ENCODE results near the gene NTRK2. TPM values are rescaled to one million over a fixed set of nuclear protein-coding genes. Genes with fewer than 3 reads are reported as not detected.

Gene NTRK2
- polyA plus RNA-seq (ENCODE audit: insufficient read length in 10 of 10), result 10 to 100 TPM; 26.4 to 44.3 (median 30.1) TPM
- long read RNA-seq, donor 1, full-length matches to known transcripts, result 3 of 3 reads
- long read RNA-seq, donor 1, partial matches to known transcripts, result 0 of 3 reads
- long read RNA-seq, donor 1, other reads (novel, unspliced or antisense), result 0 of 3 reads
- long read RNA-seq, donor 2, full-length matches to known transcripts, result 3 of 3 reads
- long read RNA-seq, donor 2, partial matches to known transcripts, result 0 of 3 reads
- long read RNA-seq, donor 2, other reads (novel, unspliced or antisense), result 0 of 3 reads
- long read RNA-seq, donor 3, result 0 reads
- long read RNA-seq, donor 4, full-length matches to known transcripts, result 5 of 52 reads
- long read RNA-seq, donor 4, partial matches to known transcripts, result 47 of 52 reads
- long read RNA-seq, donor 4, other reads (novel, unspliced or antisense), result 0 of 52 reads
- long read RNA-seq, donor 5, result 0 reads
- long read RNA-seq, donor 6, full-length matches to known transcripts, result 5 of 5 reads
- long read RNA-seq, donor 6, partial matches to known transcripts, result 0 of 5 reads
- long read RNA-seq, donor 6, other reads (novel, unspliced or antisense), result 0 of 5 reads
- long read RNA-seq, donor 7, full-length matches to known transcripts, result 6 of 39 reads
- long read RNA-seq, donor 7, partial matches to known transcripts, result 33 of 39 reads
- long read RNA-seq, donor 7, other reads (novel, unspliced or antisense), result 0 of 39 reads
- long read RNA-seq, donor 8, full-length matches to known transcripts, result 4 of 36 reads
- long read RNA-seq, donor 8, partial matches to known transcripts, result 32 of 36 reads
- long read RNA-seq, donor 8, other reads (novel, unspliced or antisense), result 0 of 36 reads
- long read RNA-seq, donor 9, result 0 reads

DNA sequence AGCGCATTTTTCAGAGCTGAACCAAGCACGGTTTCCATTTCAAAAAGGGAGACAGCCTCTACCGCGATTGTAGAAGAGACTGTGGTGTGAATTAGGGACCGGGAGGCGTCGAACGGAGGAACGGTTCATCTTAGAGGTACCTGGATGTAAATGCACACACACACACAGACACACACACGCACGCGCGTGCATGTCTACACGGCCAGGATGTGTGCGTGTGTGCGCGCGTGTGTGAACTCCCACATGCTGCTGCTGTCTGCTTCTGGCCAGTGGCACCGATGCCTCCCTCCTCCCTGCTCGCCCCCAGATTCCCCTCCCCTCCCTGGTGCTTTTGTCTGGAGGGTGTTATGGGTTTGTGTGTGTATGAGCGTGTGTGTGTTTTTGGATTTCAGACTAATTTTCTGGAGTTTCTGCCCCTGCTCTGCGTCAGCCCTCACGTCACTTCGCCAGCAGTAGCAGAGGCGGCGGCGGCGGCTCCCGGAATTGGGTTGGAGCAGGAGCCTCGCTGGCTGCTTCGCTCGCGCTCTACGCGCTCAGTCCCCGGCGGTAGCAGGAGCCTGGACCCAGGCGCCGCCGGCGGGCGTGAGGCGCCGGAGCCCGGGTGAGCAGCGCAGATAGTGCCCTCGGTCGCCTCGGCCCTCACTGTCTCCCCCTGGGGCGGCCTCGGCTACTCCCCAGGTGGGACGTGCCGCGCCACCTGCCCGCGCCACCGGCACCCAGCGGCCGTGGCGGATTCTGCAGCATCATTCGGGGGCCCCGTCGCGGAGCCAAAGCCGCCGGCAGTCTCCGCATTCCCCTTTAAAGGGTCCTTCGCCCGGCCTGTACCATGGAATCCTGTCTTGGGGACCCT, at the start of gene NTRK2:
Gene NTRK2 (plus strand): TSS at position 442 of the 850 bp plus-strand sequence. CDS start 1,020 bp downstream, outside the sequence.
- peak in 2 of 3 donors; percentile 65 to 89 for DNase-seq

DNA sequence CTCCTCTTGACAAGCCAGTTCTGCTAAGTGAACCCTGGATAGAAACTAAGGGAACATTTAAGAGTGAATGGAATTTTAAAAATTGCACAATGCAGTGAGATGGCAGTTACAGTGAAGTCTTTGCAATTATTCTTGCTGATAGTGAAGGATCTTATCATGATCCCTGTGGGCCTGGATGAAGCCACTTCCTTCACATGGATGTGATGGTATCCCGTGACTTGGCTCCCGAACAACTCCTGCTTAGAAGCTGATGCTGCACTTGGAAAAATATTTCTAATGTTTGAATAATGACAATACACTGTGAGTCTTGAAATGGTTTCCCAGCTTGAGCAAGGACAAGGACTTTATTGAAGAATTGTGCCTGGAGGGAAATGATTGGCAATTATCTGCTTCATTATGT, 49.2 kb upstream of the NTRK2 start:
- no peak for DNase-seq

DNA sequence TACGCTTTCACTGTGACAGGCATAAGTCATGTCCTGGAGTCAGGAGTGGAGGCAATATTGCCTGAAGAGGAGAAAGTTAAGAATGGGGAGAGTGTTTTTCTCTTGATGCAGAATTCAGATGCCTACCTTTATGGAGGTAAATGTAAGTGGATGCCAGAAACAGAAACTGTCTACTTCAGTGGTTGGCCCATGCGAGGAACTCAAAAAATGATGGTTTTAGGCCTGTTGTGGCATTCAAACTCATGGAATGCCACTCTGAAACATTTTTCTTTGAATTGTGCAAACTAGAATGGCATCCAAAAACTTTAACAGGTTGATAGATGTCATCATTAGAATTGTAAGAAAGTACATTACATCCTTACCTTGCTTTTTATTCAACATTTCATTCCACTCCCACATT, 47.7 kb upstream of the NTRK2 start:
- DNase-seq, result no peak

DNA sequence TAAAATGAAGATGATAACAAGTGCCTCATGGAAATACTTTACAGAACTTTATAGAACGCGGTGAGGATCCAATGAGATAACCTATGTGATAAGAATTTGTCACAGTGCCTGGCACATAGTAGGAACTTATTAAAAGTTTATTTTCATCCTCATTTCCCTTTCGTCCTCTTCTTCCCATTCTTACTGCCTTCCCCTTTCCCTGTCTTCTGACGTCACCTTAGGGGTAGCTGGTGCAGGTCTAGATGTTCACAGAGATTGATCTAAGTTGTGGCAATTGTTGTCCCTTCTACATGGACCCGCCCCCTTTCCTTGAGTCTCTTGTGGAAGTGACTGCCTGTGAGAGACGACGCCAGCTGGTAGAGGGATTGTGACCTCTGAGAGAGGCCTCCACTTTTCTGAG, 46.5 kb upstream of the NTRK2 start:
- DNase-seq, result no peak

DNA sequence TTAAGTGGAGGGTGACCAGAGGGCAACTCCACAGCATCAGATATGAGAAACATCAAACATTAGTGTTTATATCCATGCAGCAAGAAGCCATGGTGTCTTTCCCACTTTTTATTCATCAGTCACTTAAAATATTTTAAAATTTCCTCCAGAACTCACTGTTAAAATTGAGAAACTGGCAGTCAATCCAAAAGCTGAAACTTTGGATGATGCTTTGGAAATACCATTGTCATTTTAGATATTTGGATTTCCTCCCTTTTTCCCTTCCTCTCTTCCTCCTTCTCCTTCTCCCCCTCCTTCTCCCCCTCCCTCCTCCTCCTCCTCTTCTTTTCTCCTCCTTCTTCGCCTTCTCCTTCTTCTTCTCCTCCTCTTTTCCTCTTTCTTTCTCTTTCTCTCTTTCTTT, 33.1 kb upstream of the NTRK2 start:
- DNase-seq, result peak in 2 of 3 donors; percentile 46 to 52

DNA sequence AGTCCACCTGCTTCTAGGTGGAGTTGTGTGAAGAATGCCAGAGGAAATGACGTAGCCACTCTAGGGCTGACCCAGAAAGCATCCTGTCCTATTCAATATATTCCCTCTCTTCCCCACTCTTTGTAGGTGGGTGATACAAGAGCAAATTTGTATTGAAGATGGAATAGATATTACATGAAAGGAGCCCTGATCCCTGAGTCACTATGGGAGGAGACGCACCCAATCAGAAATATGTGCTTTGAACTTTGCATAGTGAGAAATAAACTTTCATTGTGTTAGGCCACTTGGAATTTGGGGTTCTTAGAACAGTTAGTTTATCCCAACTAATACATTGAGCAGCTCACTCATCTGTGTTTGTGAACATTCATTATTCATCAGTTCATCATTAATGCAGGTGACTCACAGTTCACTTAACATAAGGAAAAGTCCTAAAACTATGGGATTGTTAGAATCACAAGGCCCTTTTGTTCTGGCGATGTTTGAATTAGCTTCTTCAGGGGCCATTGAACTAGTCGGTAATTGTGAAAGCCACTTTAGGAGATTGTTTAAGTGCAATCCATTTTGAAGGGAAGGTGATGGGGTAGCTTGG, 26.9 kb upstream of the NTRK2 start:
- no peak for DNase-seq

DNA sequence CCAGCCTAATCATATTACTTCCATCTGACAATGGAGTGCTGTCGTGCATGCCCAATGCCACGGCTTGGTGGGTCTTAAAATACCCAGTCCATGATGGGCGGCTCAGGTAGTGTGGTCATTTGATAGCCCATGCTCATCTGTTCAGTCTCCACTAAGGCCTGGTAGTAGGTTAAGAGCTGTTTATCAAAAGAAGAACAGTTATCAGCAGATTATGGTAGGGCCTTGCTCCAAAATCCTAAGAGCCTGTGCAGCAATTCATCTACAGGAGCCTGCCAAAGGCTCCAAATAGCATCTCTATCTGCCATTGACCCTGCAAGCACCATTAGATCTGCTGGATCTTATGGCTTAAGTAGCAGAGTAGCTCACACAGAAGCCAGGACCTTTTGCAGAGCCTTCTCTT, 21.8 kb upstream of the NTRK2 start:
- no peak for DNase-seq

DNA sequence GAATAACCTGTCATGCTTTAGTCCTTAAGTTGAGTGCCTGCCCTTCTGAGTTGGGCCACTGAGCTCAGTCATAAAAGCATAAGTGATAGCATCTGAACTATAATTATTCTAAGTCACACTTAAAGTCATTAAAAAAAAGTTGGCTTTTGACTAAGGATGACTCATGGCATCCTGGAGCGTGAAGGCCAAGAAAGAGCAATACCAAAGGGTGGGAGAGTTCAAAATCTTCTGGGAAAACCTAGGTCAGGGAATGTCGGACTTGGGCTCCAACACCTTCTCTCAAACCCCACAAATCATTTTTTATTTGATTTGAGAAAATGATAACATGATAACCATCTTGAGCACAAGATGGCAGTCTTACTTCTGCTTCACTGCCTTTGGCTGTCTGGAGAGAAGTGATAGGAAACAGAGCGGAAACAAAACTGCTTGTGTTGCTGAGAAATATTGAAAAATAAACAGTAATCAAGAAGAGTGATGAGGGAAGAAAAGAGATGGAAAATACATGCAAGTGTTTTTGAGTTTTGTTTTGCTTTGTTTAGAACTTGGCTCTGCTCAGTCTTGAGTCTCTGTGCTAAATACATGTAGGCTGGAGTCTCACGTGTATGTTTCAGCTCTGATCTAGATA, 16.9 kb upstream of the NTRK2 start:
- peak in 2 of 3 donors; percentile 55 to 77 for DNase-seq

DNA sequence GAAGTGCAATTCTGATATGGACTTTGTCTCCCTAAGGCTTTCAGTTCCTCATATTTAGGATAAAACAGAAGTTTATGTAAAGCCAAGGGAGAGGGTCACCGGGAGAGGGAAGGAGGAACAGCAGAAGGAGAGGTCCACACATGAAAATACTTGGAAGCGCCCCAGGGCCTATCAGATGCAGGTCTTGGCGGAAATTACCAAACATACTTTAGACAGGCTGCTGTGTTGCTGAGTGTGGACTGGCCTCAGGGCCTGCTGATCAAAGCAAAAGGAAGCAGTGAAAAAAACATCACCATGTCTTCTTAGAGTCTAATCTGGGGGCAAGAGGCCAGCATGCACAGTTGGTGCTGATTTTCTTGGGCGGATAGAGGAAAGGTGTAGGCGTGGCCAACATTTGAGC, 14.1 kb upstream of the NTRK2 start:
- peak in 1 of 3 donors; percentile 36 for DNase-seq

DNA sequence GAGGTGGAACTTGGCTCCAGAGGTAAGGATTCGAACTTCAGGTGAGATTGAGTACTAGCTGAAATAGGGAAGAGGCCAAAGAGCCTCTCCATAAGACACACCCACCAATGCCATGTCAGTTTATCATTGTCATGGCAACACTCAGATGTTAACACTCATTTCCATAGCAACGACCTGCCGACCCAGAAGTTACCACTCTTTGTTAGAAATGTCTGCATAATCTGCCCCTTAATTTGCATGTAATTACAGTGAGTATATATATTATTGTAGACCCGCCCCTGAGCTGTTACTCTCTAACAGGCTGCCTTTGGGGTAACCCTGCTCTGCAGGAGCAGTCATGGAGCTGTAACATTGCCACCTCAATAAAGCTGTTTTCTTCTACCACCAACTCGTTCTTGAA, 10.2 kb upstream of the NTRK2 start:
- no peak for DNase-seq

DNA sequence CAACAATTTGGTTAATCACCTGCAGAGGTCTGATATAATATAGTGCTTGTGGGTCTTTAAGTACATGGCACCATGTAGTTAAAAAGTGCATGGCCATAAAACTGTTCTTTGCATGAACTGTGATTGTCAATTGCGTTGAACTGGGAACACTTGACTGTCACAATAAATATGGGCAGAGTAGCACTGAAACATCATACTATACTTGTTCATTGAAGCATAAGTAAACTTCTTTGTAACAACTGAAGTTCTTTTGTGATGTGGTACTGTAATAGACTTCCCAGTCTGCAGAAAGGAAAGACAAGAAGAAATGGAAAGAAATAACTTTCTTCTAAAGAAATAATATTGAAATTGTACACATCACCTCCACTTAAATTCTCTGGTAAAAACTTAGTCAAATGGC, 9.8 kb upstream of the NTRK2 start:
- no peak for DNase-seq

DNA sequence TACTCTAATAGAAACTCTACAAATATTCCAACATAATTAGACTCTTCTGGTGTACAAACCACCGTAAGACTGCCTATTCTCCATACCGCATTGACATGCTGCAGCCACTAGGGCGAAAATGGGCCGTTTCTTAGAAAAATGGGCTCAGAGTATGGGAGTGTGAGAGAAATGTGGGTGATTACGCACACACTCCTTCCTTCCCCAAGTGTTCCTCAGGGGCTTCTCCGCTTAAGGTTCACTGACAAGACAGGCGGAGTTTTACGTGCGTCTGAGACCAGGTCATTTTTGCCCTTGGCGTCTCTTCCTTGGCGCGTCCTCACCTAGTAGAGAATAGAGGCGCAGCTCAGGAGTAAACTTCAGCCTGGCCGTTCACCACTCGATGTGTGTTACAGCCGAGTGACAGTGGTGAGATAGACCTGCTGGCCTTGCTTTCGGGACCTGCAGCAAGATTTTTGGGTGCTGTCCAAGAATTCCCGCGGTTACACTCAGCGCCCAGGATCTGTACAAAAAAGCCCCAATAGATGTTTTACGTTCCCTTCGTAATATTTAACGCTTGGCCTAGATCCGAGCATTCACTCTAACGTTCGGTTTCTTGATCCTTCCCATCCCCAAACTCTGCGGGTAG, 1.8 kb upstream of the NTRK2 start:
- DNase-seq, result peak; percentile 38 to 90 (median 66)

DNA sequence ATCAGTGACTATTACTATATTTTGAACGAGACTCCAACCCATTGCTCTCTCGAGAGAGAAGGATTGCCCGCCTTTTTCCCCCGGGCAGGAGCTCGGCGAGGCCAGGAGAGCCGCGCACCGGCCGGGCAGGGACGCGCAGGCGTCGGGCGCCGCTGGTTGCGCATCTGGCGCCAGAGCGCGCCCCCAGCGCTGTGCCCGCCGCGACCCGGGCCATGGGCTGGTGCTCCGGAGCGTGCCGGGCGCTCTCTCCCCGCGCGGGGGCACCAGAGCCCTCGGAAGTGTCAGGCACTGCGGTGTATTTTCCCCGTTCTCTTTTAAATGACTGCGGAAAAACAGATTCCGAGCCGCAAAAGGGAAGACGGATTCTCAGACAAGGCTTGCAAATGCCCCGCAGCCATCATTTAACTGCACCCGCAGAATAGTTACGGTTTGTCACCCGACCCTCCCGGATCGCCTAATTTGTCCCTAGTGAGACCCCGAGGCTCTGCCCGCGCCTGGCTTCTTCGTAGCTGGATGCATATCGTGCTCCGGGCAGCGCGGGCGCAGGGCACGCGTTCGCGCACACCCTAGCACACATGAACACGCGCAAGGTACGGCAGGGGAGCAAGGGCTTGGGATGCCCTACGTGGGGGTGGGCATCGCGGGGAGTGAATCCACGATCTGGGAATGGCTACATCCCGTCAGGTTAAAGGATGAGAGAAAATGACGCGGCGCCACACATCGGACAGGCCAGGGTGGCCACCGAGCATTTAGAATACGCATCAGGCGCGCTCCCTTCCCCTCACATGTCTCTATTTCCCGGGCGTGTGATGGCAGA, 1.1 kb upstream of the NTRK2 start:
- DNase-seq, result peak; percentile 71 to 93 (median 85)

DNA sequence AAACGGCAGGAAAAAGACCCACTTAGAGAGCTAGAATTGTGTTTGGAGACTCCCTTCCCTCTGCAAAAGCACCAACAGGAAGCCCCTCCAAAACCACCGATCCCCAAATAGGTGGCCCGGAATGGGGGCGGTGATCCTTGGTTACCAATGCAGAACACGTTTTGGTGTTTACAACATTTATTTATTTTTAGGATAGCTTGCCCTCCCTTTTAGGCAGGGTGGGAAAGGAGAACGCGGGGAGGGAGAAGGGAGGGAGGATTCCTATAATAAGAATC, 579 bp upstream of the NTRK2 start:
- peak in 1 of 3 donors; percentile 37 for DNase-seq

DNA sequence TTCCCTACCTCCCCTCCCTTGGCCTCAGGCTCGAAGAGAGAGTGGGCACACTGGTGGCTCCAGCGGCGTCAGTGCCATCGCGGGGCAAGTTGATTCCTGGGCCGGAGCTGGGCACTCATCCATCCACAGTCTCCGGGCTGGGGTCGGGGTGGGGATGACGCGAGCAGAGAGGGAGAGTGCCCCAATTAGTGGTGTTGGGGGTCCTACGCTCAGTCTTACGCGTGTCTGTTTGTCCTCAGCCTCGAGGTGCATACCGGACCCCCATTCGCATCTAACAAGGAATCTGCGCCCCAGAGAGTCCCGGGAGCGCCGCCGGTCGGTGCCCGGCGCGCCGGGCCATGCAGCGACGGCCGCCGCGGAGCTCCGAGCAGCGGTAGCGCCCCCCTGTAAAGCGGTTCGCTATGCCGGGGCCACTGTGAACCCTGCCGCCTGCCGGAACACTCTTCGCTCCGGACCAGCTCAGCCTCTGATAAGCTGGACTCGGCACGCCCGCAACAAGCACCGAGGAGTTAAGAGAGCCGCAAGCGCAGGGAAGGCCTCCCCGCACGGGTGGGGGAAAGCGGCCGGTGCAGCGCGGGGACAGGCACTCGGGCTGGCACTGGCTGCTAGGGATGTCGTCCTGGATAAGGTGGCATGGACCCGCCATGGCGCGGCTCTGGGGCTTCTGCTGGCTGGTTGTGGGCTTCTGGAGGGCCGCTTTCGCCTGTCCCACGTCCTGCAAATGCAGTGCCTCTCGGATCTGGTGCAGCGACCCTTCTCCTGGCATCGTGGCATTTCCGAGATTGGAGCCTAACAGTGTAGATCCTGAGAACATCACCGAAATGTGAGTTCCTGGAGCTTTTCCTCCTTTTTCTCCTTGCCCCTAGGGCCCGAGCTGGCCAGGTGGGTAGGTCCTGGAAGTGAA, 861 bp downstream of the NTRK2 start:
- DNase-seq, result peak in 2 of 3 donors; percentile 31 to 72

DNA sequence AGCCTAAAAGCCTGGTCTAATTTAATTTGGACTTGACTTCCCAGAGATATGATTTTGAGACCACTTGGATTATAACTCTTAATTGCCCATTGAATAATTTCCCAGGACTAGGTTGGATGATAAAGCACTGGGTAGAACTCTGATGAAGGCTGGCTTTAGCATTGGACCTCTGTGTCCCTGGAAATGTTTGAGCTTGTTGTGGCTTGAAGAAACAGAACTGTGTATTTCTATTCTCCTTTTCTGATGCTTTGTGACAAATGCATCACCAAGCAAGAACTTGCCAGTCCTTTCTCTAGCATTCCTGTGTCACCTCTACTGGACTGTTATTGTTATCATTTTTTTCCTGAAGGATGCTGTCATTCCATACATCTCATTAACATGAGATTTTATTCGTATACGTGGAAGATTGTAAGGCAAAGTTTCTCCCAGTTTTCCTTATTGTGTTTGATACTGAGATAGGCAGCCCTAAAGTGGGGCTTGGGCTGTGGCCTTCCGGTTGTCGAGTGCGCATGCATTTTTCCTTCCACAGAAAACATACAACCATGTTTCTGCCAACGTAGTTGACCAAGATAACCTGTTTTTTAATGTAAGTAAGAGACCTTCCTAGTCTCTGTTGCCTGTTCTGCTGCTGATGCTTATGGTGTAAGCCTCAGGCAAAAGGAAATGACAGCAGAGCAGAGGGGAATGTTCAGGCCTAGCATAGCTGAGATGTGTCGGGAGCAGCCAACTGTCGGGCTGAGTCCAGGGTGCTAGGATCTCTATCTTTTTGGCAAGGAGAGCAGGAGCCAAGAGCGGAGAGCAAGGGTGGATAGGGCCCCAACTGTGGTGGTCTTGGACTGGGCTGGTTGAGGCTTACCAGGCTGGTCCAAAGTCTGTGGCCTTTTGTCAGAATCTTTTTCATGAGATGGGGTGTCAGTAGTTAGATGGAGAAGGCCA, 2.3 kb downstream of the NTRK2 start:
- peak in 2 of 3 donors; percentile 36 to 70 for DNase-seq

DNA sequence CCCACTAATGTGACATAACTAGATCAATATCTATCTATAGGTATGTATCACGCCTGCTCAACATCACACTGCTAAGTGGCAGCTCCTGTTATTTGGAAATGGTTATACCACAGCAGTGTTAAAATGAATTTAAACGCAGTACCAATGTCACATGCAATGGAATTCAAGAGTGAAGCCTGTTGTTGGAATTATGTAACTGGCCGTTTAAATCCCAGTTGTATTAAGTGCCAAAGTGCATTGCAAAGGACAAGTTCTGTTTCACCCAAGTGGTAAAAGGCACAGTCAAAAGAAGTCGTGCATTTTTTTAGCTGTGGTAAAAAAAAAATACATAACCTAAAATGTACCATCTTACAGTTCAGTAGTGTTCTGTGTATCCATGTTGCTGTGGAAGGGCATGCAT, 4.3 kb downstream of the NTRK2 start:
- DNase-seq, result no peak

DNA sequence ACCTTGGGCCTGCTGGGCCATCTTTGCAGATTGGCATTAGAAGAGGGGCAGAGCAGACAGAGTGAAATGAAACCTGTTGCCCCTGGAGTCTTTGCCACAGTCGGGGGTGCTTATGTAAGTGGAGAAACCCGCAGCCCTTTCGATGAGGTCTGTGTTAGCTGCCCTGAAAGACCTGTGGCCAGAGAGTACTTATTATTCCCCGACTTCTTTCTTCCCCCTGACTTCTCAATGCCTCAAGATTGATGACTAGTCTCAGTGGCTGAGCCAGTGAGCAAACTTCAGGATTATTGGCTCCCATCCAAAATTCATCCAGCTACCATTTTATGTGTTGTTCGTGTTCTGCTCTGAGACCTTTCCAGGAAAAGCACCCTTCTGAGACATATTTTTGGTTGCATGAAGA, 7.6 kb downstream of the NTRK2 start:
- DNase-seq, result no peak
